A673 (cell line): ENCODE measurements around the gene SLC18B1. TPM values are rescaled to one million over a fixed set of nuclear protein-coding genes. Genes with fewer than 3 reads are reported as not detected.

Experiments
- BruUV-seq: library from RNA; stranded (reverse); fragments of 400-500 nt; replicated peaks from 2 replicates; lab custom pipeline; 2021; lab: Mats Ljungman, UMichigan
- CTCF ChIA-PET: fragments of 300-600 bp; sonication (Branson Sonifier 250); formaldehyde crosslinking; loops from one replicate; lab custom pipeline; 2022; ENCODE audit warnings: antibody characterized with exemption; lab: Charles Lee
- POLR2A ChIA-PET: fragments of 300-600 bp; sonication (Branson Sonifier 250); formaldehyde crosslinking; loops from one replicate; lab custom pipeline; 2022; ENCODE audit warnings: antibody characterized with exemption; ENCODE audit not compliant: low non-redundant PET; lab: Charles Lee
- DNase-seq: peaks from one replicate; pipeline ENCODE4 v3.0.0-alpha.2; 2015; ENCODE audit warnings: low spot score
- H3K27ac ChIP-seq: fragments of 200-600 bp; sonication (generic); 2 replicates; pipeline ENCODE4 v1.5.1; 2016; ENCODE audit warnings: mixed run types, low read depth, mild to moderate bottlenecking, mixed read lengths, antibody characterized with exemption, low read length; ENCODE audit not compliant: poor library complexity, severe bottlenecking
- H3K27me3 ChIP-seq: fragments of 200-600 bp; sonication (generic); replicated peaks from 2 replicates; pipeline ENCODE4 v1.6.1; 2017; ENCODE audit warnings: mixed run types, low read depth, mild to moderate bottlenecking, mixed read lengths, antibody characterized with exemption, low read length; ENCODE audit not compliant: insufficient read depth, poor library complexity
- H3K36me3 ChIP-seq: fragments of 200-600 bp; sonication (generic); 2 replicates; pipeline ENCODE4 v1.6.1; 2016; ENCODE audit warnings: mixed run types, mild to moderate bottlenecking, mixed read lengths, antibody characterized with exemption, low read length; ENCODE audit not compliant: insufficient read depth, poor library complexity, severe bottlenecking
- H3K4me1 ChIP-seq: fragments of 200-600 bp; sonication (generic); 2 replicates; pipeline ENCODE4 v1.6.1; 2017; ENCODE audit warnings: mixed run types, mild to moderate bottlenecking, mixed read lengths, antibody characterized with exemption, low read length; ENCODE audit not compliant: insufficient read depth, poor library complexity, severe bottlenecking
- H3K4me3 ChIP-seq: fragments of 200-600 bp; sonication (generic); 2 replicates; pipeline ENCODE4 v1.5.1; 2016; ENCODE audit warnings: low read depth, mixed run types, mild to moderate bottlenecking, mixed read lengths, low read length; ENCODE audit not compliant: poor library complexity, severe bottlenecking
- H3K9me3 ChIP-seq: fragments of 200-600 bp; sonication (generic); 2 replicates; pipeline ENCODE4 v1.6.1; 2016; ENCODE audit warnings: mixed run types, low read depth, mild to moderate bottlenecking, mixed read lengths, antibody characterized with exemption, low read length; ENCODE audit not compliant: poor library complexity, severe bottlenecking
- CTCF ChIP-seq: fragments of 300-800, 200-600 bp; sonication (generic); conservative IDR thresholded peaks from 2 replicates; pipeline ENCODE4 v1.5.1; 2017; ENCODE audit warnings: low read depth, mild to moderate bottlenecking, antibody characterized with exemption, low read length, moderate library complexity, mixed read lengths
- EZH2 ChIP-seq: fragments of 200-600 bp; sonication (generic); IDR thresholded peaks from 2 replicates; pipeline ENCODE4 v1.6.1; 2017; ENCODE audit warnings: borderline replicate concordance, low read depth, mild to moderate bottlenecking, mixed read lengths, antibody characterized with exemption, low read length; ENCODE audit not compliant: poor library complexity, severe bottlenecking
- intact Hi-C: fragments of 100-400 bp; cut with micrococcal nuclease; formaldehyde crosslinking; loops from one replicate; pipeline ENCODE4 v1.10.0; 2022; ENCODE audit not compliant: unreplicated experiment
- total RNA-seq: library from RNA; stranded (reverse); gene quantifications from 2 replicates; pipeline ENCODE4 v1.2.3, GENCODE V29; 2021

SLC18B1 gene
- total RNA-seq, 1 experiment from 2014 or later, result 25.2 TPM

DNA sequence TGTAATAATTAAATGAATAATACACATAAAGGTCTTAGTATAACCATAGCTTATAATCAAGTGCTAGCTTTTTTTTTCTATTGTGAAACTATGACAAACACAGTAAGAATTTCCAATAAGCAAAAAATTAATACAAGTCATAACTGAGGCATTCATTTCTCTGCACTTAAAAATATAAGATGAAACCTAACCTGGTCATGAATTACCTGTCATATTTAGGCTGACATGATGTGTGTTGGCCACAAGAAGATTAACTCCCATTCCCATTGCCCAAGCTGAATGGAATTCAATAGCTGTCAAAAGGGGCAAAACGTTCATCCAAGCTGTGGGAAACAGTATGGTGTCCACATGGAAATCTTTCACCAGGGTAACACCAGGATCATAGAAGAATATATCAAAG, 46.2 kb downstream of the SLC18B1 start:
- POLR2A ChIA-PET, result no interaction called here
- no peak for TF ChIP-seq CTCF
- TF ChIP-seq EZH2, result no peak
- no peak for DNase-seq
- no TSS peak for BruUV-seq
- no peak overlapping the region for H3K4me3 ChIP-seq
- peaks cover 6% of the 10 kb centered on the region for H3K27me3 ChIP-seq
- H3K36me3 ChIP-seq, result no peaks in the 10 kb centered on the region
- no peaks in the 10 kb centered on the region for H3K9me3 ChIP-seq
- intact Hi-C loops, result no loop called here
- no peak overlapping the region for H3K27ac ChIP-seq
- H3K4me1 ChIP-seq, result no peaks in the 10 kb centered on the region
- CTCF ChIA-PET, result interaction anchor here (0.7 kb wide), 1 partner anchor 222 kb away, joined by 3 read pairs; no protein-coding TSS in a partner anchor

DNA sequence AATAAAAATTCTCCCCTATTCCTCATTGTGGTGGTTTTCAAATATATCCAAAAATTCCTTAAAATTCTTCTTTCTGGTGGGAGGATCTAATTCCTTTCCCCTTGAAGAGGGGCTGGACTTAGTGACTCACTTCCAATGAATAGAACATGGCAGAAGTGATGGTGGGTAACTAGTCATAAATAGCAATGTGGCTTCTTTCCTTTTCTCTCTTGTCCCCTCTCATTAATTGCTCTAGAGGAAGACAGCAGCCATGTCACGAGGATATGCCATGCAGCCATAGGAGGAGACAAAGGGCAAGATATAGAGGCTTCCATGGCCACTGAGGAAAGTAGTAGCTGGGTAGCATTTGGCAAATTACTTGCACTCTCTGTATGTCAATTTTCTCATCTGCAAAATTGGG, 46.6 kb downstream of the SLC18B1 start:
- Histone ChIP-seq H3K4me3 (no peak overlapping the region), H3K27me3 (peaks cover 6% of the 10 kb centered on the region), H3K9me3 (no peaks in the 10 kb centered on the region), H3K27ac (no peak overlapping the region), H3K36me3 (no peaks in the 10 kb centered on the region), H3K4me1 (no peaks in the 10 kb centered on the region)
- CTCF ChIA-PET, result interaction anchor here (0.7 kb wide), 1 partner anchor 221 kb away, joined by 3 read pairs; no protein-coding TSS in a partner anchor
- TF ChIP-seq CTCF (no peak), EZH2 (no peak)
- intact Hi-C loops, result no loop called here
- no peak for DNase-seq
- POLR2A ChIA-PET, result no interaction called here
- BruUV-seq, result no TSS peak

GRCh38 chr6:132751306-132751705, 47.1 kb downstream of the SLC18B1 start:
- Histone ChIP-seq H3K27ac (no peak overlapping the region), H3K27me3 (peaks cover 6% of the 10 kb centered on the region), H3K36me3 (no peaks in the 10 kb centered on the region), H3K4me3 (no peak overlapping the region), H3K9me3 (no peaks in the 10 kb centered on the region), H3K4me1 (no peaks in the 10 kb centered on the region)
- ChIA-PET CTCF (interaction anchor here (0.7 kb wide), 1 partner anchor 221 kb away, joined by 3 read pairs; no protein-coding TSS in a partner anchor), POLR2A (no interaction called here)
- TF ChIP-seq EZH2 (no peak), CTCF (no peak)
- intact Hi-C loops, result no loop called here
- no peak for DNase-seq
- BruUV-seq, result no TSS peak
